ENCODE results near the gene NFKBIE. TPM values are rescaled to one million over a fixed set of nuclear protein-coding genes. Genes with fewer than 3 reads are reported as not detected.
A peak's percentile ranks its signal among the peaks of the same experiment; 100 is the strongest.

Gene NFKBIE
- total RNA-seq, 6 experiments from 2014 or later, result 4.2 to 6.7 (median 5.8) TPM

- H3K4me1 Mint-ChIP-seq (ENCODE audit: low read depth), result peaks cover 16% of the 10 kb centered on the region
- no peak for DNase-seq
- H3K27me3 Mint-ChIP-seq (ENCODE audit: insufficient read depth), result no peaks in the 10 kb centered on the region
- H3K27ac Mint-ChIP-seq, result no peak overlapping the region
- H3K36me3 Mint-ChIP-seq (ENCODE audit: low read depth), result peaks cover 25% of the 10 kb centered on the region
- no peaks in the 10 kb centered on the region for H3K9me3 Mint-ChIP-seq
- no peak for TF ChIP-seq CTCF (IDR thresholded peaks at IDR 0.05)
- no peak overlapping the region for H3K4me3 Mint-ChIP-seq
These were observed 39.9 kb upstream of the NFKBIE start for GRCh38 chr6:44305200-44305725.

GRCh38 chr6:44304282-44305199 is 39.2 kb upstream of the NFKBIE start:
- no peak overlapping the region for H3K4me3 Mint-ChIP-seq

GRCh38 chr6:44303842-44304241 is 38.5 kb upstream of the NFKBIE start:
- Mint-ChIP-seq H3K4me1 (ENCODE audit: low read depth) (peaks cover 1% of the 10 kb centered on the region), H3K27ac (no peak overlapping the region), H3K9me3 (no peaks in the 10 kb centered on the region), H3K27me3 (ENCODE audit: insufficient read depth) (peaks cover 5% of the 10 kb centered on the region), H3K36me3 (ENCODE audit: low read depth) (peaks cover 18% of the 10 kb centered on the region), H3K4me3 (no peak overlapping the region)
- no peak for TF ChIP-seq CTCF (IDR thresholded peaks at IDR 0.05)
- DNase-seq, result no peak

More at GRCh38 chr6:44304282-44305199, 39.2 kb upstream of the NFKBIE start:
- H3K36me3 Mint-ChIP-seq (ENCODE audit: low read depth), result peaks cover 22% of the 10 kb centered on the region
- H3K27ac Mint-ChIP-seq, result no peak overlapping the region
- TF ChIP-seq CTCF (IDR thresholded peaks at IDR 0.05), result peak; percentile 90
- no peaks in the 10 kb centered on the region for H3K9me3 Mint-ChIP-seq
- H3K4me1 Mint-ChIP-seq (ENCODE audit: low read depth), result peaks cover 8% of the 10 kb centered on the region
- DNase-seq, result peak; percentile 5
- no peaks in the 10 kb centered on the region for H3K27me3 Mint-ChIP-seq (ENCODE audit: insufficient read depth)

DNA sequence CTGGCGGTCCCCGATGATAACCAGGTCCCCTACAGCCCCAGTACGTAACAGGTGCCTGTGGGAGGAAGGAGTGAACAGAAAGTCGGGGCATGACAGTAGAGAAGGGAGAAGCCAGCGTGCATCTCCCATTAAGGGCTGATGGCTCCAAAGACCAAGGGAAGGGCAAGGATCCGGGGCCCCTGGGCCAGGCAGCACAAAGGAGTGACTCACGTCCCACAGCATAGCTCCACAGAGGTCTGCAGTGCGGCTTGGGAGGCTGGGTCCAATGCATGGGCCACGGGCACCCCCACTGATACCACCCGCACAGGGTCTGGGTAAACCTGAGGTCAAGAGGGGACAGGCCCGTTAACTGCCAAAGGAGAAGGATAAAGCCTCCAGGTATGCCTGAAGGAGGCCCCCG is 37.5 kb upstream of the NFKBIE start:
- Mint-ChIP-seq H3K4me3 (no peak overlapping the region), H3K27ac (no peak overlapping the region), H3K36me3 (ENCODE audit: low read depth) (peaks cover 12% of the 10 kb centered on the region), H3K27me3 (ENCODE audit: insufficient read depth) (peaks cover 13% of the 10 kb centered on the region), H3K4me1 (ENCODE audit: low read depth) (no peaks in the 10 kb centered on the region), H3K9me3 (no peaks in the 10 kb centered on the region)
- no peak for DNase-seq
- no peak for TF ChIP-seq CTCF (IDR thresholded peaks at IDR 0.05)

GRCh38 chr6:44301782-44302564 is 36.6 kb upstream of the NFKBIE start:
- Mint-ChIP-seq H3K36me3 (ENCODE audit: low read depth) (peaks cover 12% of the 10 kb centered on the region), H3K27ac (no peak overlapping the region), H3K4me3 (no peak overlapping the region), H3K4me1 (ENCODE audit: low read depth) (no peaks in the 10 kb centered on the region), H3K27me3 (ENCODE audit: insufficient read depth) (peaks cover 15% of the 10 kb centered on the region), H3K9me3 (no peaks in the 10 kb centered on the region)
- TF ChIP-seq CTCF (IDR thresholded peaks at IDR 0.05), result no peak
- no peak for DNase-seq

Data from HFFc6 (cell line).